Suprapubic skin (tissue), 4 donors: Measurements from ENCODE around the gene PPIH. TPM values are rescaled to one million over a fixed set of nuclear protein-coding genes. Genes with fewer than 3 reads are reported as not detected.

Experiments
- DNase-seq, 2 donors: peaks; one replicate each; pipeline ENCODE4 v3.0.0-alpha.2; 2019; ENCODE audit warnings: low spot score in 2 of 2
- H3K27ac ChIP-seq: fragments of 200-600 bp; sonication (generic); one replicate; pipeline ENCODE4 v1.5.1; 2019
- H3K27me3 ChIP-seq: fragments of 200-600 bp; sonication (generic); one replicate; pipeline ENCODE4 v1.5.1; 2019
- H3K36me3 ChIP-seq: fragments of 200-600 bp; sonication (generic); one replicate; pipeline ENCODE4 v1.5.1; 2019
- H3K4me1 ChIP-seq: fragments of 200-600 bp; sonication (generic); one replicate; pipeline ENCODE4 v1.5.1; 2019
- H3K4me3 ChIP-seq: fragments of 200-600 bp; sonication (generic); one replicate; pipeline ENCODE4 v1.5.1; 2019; ENCODE audit warnings: mild to moderate bottlenecking
- H3K9me3 ChIP-seq: fragments of 200-600 bp; sonication (generic); one replicate; pipeline ENCODE4 v1.5.1; 2019
- CTCF ChIP-seq, 2 donors: fragments of 200-600 bp in 1 of 2; fragments of 450-650 bp in 1 of 2; sonication (generic) in 1 of 2; IDR thresholded peaks; one replicate each; pipeline ENCODE4 v1.5.1; 2016 to 2019; ENCODE audit warnings: antibody characterized with exemption in 2 of 2, mild to moderate bottlenecking in 1 of 2, moderate library complexity in 1 of 2
- EP300 ChIP-seq: sonication (generic); formaldehyde crosslinking; IDR thresholded peaks from one replicate; pipeline ENCODE4 v1.6.1; 2017; ENCODE audit warnings: antibody characterized with exemption
- POLR2A ChIP-seq, 2 donors: fragments of 450-650 bp; IDR thresholded peaks; one replicate each; pipeline ENCODE4 v1.6.1; 2017; ENCODE audit warnings: antibody characterized with exemption in 2 of 2, mild to moderate bottlenecking in 2 of 2, moderate library complexity in 2 of 2
- POLR2AphosphoS5 ChIP-seq, 3 donors: sonication (generic); formaldehyde crosslinking; IDR thresholded peaks; one replicate each; pipeline ENCODE4 v1.6.1; 2017; ENCODE audit warnings: antibody characterized with exemption in 3 of 3
- WGBS: methylation state at CpG from one replicate; pipeline ENCODE4 v1.1.5; 2018; 5-methylcytosine and 5-hydroxymethylcytosine counted together
- total RNA-seq, 4 donors: library from RNA; depleted of rRNA; stranded (reverse); fragments of >200 nt; gene quantifications; one replicate each; pipeline ENCODE4 v1.1.0, GENCODE V29; 2016

The PPIH gene
- total RNA-seq, 4 donors from 2014 or later = 28.6 to 34.4 (median 29.9) TPM

- no peaks in the 10 kb centered on the region for H3K9me3 ChIP-seq
- WGBS = under 1% methylated on average over 5 of the region's 103 CpGs
These were observed 24.7 kb downstream of the PPIH start for GRCh38 chr1:42682739-42683531.

GRCh38 chr1:42684139-42684538 lies 25.9 kb downstream of the PPIH start:
- H3K4me1 ChIP-seq = peaks cover 64% of the 10 kb centered on the region

More at GRCh38 chr1:42682739-42683531, 24.7 kb downstream of the PPIH start:
- TF ChIP-seq POLR2A (IDR thresholded peaks at IDR 0.05) (no peak), POLR2AphosphoS5 (IDR thresholded peaks at IDR 0.05) (peak in 1 of 3 donors; percentile 83)
- peak overlapping the region; percentile 97 for H3K4me3 ChIP-seq
- H3K27me3 ChIP-seq = no peaks in the 10 kb centered on the region
- peak; percentile 77 to 87 for DNase-seq
- no peaks in the 10 kb centered on the region for H3K36me3 ChIP-seq
- H3K27ac ChIP-seq = peak overlapping the region; percentile 98
- peaks cover 53% of the 10 kb centered on the region for H3K4me1 ChIP-seq

GRCh38 chr1:42686418-42686817 lies 28.2 kb downstream of the PPIH start:
- Histone ChIP-seq H3K27ac (no peak overlapping the region), H3K27me3 (no peaks in the 10 kb centered on the region), H3K9me3 (no peaks in the 10 kb centered on the region), H3K36me3 (peaks cover 2% of the 10 kb centered on the region), H3K4me1 (peaks cover 78% of the 10 kb centered on the region), H3K4me3 (no peak overlapping the region)
- TF ChIP-seq CTCF (IDR thresholded peaks at IDR 0.05) = no peak
- TF ChIP-seq POLR2AphosphoS5 (IDR thresholded peaks at IDR 0.05) = no peak
- TF ChIP-seq EP300 = no peak
- TF ChIP-seq POLR2A (IDR thresholded peaks at IDR 0.05) = no peak
- WGBS = 67% methylated on average over 4 of the region's 4 CpGs
- no peak for DNase-seq

More at GRCh38 chr1:42684139-42684538, 25.9 kb downstream of the PPIH start:
- WGBS = 25% methylated on average over 5 of the region's 5 CpGs
- Histone ChIP-seq H3K27ac (no peak overlapping the region), H3K36me3 (no peaks in the 10 kb centered on the region), H3K9me3 (no peaks in the 10 kb centered on the region), H3K27me3 (no peaks in the 10 kb centered on the region), H3K4me3 (peak overlapping the region; percentile 97)
- no peak for DNase-seq
- TF ChIP-seq EP300 (no peak), CTCF (IDR thresholded peaks at IDR 0.05) (no peak), POLR2A (IDR thresholded peaks at IDR 0.05) (no peak), POLR2AphosphoS5 (IDR thresholded peaks at IDR 0.05) (no peak)

GRCh38 chr1:42689912-42690311 lies 31.7 kb downstream of the PPIH start:
- peaks cover 86% of the 10 kb centered on the region for H3K4me1 ChIP-seq
- no peak for TF ChIP-seq POLR2A (IDR thresholded peaks at IDR 0.05)
- no peak for TF ChIP-seq POLR2AphosphoS5 (IDR thresholded peaks at IDR 0.05)
- TF ChIP-seq EP300 = no peak
- TF ChIP-seq CTCF (IDR thresholded peaks at IDR 0.05) = no peak

GRCh38 chr1:42690477-42691156 lies 32.4 kb downstream of the PPIH start:
- no peak overlapping the region for H3K27ac ChIP-seq
- no peak overlapping the region for H3K4me3 ChIP-seq
- H3K36me3 ChIP-seq = peaks cover 12% of the 10 kb centered on the region
- no peak for TF ChIP-seq POLR2AphosphoS5 (IDR thresholded peaks at IDR 0.05)
- no peak for TF ChIP-seq POLR2A (IDR thresholded peaks at IDR 0.05)
- no peak for TF ChIP-seq EP300
- TF ChIP-seq CTCF (IDR thresholded peaks at IDR 0.05) = no peak
- no peak for DNase-seq
- 70% methylated on average over 1 of the region's 1 CpG for WGBS
- H3K9me3 ChIP-seq = no peaks in the 10 kb centered on the region
- H3K27me3 ChIP-seq = no peaks in the 10 kb centered on the region
- peaks cover 79% of the 10 kb centered on the region for H3K4me1 ChIP-seq

More at GRCh38 chr1:42689912-42690311, 31.7 kb downstream of the PPIH start:
- Histone ChIP-seq H3K9me3 (no peaks in the 10 kb centered on the region), H3K27ac (no peak overlapping the region), H3K36me3 (peaks cover 5% of the 10 kb centered on the region), H3K27me3 (no peaks in the 10 kb centered on the region), H3K4me3 (no peak overlapping the region)
- DNase-seq = no peak
- 49% methylated on average over 3 of the region's 3 CpGs for WGBS
